ENCODE results near the gene SGO2. TPM values are rescaled to one million over a fixed set of nuclear protein-coding genes. Genes with fewer than 3 reads are reported as not detected.
"Not testable (repeated sequence)": the region's sequence is repeated elsewhere in the genome, so short reads cannot be mapped to it uniquely, and the experiment has no call there.

The SGO2 gene
- total RNA-seq, 1 donor from 2014 or later = 7.9 TPM

- no peak for DNase-seq (ENCODE audit: low read depth)
Observed at GRCh38 chr2:200523604-200524003, 2.4 kb upstream of the SGO2 start.

DNA sequence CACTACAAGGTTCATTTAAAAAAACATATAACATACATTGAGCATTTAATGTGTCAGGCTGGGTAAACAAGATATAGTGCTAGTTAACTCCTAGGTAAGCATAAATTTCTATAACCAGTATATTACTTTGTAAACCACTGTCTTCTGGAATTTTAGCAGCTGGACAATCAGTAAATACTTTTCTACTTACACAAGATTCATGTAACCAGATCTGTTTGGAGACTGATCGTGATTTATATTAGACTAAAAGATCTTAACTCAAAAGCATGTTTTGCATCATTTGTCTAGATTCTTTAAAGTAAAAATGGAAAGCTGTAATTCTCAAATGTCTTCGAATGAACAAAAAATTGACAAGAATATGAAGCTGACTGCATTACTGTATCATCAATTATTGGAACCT is 941 bp upstream of the SGO2 start:
- peak; percentile 25 for DNase-seq (ENCODE audit: low read depth)

GRCh38 chr2:200525551-200525881 is 491 bp upstream of the SGO2 start:
- no peak for DNase-seq (ENCODE audit: low read depth)

DNA sequence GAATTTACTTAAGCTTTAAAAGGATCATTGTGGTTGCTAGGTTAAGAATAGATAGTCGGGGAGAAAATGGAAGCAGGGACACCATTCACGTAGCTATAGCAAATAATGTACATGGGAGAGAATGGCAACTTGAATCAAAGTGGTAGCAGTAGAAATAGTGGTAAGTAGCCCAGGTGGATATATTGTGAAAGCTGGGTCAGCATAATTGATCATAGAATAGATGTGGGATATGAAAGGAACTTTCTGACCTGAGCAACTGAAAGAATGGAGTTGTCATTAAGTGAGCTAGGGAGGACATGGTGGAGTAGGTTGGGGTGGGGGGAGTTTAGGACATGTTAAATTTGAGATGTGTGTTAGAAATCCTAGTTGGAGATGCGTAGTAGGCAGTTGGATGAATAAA is 2.2 kb downstream of the SGO2 start:
- no peak for DNase-seq (ENCODE audit: low read depth)

GRCh38 chr2:200533754-200534153 is 7.7 kb downstream of the SGO2 start:
- DNase-seq (ENCODE audit: low read depth) = no peak

GRCh38 chr2:200534572-200534971 is 8.6 kb downstream of the SGO2 start:
- DNase-seq (ENCODE audit: low read depth) = no peak

DNA sequence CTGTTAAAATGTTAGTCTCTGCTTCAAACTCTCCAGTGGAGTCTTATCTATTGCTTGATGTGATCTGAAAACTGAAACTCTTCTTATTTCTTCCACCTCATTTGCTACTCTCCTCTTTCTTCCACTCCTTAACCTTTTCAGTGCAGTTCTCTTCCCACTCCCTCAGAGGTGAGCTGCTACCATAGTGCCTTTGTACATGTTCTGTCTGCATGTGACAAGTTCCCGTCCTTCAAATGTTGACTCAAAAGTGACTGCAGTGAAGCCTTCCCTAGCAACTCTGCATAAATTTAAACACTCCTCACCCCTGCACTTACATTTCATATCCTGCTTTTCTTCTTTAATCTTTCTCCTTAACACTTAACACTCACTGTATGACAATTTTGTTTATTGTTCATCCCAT is 12.1 kb downstream of the SGO2 start:
- no peak for DNase-seq (ENCODE audit: low read depth)

GRCh38 chr2:200540793-200541192 is 14.8 kb downstream of the SGO2 start:
- DNase-seq (ENCODE audit: low read depth) = no peak

- DNase-seq (ENCODE audit: low read depth) = not testable (repeated sequence)
Observed at GRCh38 chr2:200566596-200566995, 40.6 kb downstream of the SGO2 start.

GRCh38 chr2:200567932-200568331 is 41.9 kb downstream of the SGO2 start:
- DNase-seq (ENCODE audit: low read depth) = no peak

DNA sequence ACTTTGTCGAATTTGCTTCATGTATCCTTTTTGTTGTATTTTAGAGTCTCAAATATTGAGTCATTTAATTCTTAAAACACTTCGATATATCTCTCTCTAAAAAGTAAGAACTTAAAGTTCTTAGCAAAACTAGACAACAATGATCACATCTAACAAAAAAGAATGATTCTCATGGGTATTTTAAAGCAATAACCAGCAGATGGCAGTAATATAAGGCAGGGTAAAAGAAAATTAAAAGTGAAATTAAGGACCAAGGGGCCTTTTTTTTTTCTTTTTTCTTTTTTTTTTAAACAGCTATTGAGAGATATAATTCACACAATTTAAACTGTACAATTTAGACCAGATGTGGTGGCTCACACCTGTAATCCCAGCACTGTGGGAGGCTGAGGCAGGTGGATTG is 50.0 kb downstream of the SGO2 start:
- peak; percentile 36 for DNase-seq (ENCODE audit: low read depth)

DNA sequence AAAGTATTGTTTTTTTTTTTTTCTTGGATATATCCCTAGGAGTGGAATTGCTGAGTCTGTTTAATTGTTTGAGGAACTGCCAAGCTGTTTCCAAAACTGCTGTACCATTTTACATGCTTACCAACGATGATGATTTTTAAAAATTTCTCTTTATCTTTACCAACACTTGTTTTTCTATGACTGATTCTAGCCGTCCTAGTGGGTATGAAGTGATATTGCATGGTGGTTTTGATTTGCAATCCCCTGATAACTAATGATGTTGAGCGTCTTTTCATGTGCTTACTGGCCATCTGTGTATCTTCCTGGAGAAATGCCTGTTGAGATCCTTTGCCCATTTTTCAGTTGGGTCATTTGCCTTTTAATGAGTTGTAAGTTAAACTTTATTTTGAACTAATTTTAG is 51.0 kb downstream of the SGO2 start:
- no peak for DNase-seq (ENCODE audit: low read depth)

DNA sequence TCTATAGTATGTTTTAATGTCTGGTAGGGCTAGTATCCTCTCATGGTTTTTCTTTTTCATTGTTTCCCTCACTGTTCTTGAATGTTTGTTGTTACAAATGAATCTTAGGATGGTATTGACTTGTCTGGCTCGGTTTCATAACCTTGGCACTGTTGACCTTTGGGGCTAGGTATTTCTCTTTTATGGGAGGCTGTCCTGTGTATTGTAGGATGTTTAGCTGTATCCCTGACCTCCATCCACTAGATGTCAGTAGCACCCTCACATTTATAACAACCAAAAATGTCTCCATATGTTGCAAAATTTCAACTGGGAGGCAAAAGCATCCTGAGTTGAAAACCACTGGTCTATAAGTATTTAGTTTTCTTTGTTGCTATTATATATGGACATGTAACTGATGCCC is 52.8 kb downstream of the SGO2 start:
- peak; percentile 10 for DNase-seq (ENCODE audit: low read depth)

DNA sequence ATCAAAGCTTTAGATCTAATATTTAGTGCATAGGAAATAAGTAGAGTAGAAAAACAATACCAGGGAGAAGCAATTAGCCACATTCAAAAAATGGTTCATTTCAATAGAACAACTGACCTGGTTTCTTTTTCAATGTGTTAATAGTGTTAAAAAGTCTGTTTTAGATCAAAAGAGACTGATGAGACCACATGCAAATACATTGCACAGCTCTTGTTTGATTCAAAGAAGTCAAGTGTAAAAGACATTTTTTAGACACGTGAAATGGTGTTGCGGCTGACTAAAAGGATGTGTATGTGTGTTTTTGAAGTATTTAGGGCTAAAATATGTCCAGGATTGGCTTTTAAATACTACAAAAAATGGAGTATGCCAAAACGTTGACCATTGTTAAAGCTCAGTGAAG is 58.6 kb downstream of the SGO2 start:
- DNase-seq (ENCODE audit: low read depth) = no peak

DNA sequence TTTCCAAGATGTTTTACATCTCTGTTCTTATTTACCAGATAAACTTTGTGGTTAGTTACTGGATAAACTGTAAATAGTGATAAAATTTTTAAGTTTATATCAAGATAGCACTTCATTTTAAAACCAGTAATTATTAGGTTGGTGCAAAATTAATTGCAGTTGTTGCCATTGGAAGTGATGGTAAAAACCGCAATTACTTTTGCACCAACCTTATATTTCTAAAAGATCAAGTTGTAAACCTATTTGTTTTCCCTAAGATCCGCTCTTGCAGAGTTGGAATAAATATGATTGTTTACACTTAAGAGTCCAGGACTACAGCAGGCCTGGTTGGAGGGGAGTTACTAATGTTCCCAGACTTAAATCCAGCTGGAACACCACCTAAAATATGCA is 59.3 kb downstream of the SGO2 start:
- no peak for DNase-seq (ENCODE audit: low read depth)

- no peak for DNase-seq (ENCODE audit: low read depth)
Observed at GRCh38 chr2:200585730-200586643, 60.0 kb downstream of the SGO2 start, which contains the start of gene AOX1. Gene AOX1, plus strand, starts transcription at chr2:200586014. Its CDS starts 95 bp downstream, at chr2:200586109.

GRCh38 chr2:200586644-200586975 is 60.6 kb downstream of the SGO2 start:
- DNase-seq (ENCODE audit: low read depth) = no peak

- DNase-seq (ENCODE audit: low read depth) = peak; percentile 3
Observed at GRCh38 chr2:200587007-200587616, 61.1 kb downstream of the SGO2 start.

DNA sequence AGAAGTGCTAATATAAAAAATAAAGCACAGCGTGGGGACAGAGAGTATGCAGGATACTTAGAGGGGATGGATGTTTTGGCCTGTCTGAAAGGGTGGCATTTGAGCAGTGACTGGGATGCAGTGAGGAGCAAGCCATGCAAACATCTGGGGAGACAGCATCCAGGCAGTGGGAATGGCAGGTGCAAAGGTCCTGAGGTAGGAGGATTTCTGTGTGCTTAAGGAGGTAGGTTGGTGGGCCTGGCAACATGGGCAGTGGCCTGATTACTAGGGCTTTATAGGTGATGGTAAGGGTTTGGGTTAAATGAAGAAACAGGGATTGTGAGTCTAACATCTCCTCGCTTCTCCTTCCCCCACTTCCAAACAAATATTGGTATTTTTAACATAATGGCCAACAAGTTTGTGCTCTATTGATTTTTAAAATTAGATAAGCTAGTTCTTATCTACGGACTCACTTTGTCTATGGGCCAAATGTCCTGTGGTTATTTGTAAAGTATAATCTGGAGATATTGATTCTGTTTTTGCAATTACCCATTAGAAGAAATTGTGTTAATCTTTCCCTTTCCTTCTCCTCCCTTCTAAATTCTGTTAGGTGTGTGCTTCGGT is 62.2 kb downstream of the SGO2 start:
- no peak for DNase-seq (ENCODE audit: low read depth)

DNA sequence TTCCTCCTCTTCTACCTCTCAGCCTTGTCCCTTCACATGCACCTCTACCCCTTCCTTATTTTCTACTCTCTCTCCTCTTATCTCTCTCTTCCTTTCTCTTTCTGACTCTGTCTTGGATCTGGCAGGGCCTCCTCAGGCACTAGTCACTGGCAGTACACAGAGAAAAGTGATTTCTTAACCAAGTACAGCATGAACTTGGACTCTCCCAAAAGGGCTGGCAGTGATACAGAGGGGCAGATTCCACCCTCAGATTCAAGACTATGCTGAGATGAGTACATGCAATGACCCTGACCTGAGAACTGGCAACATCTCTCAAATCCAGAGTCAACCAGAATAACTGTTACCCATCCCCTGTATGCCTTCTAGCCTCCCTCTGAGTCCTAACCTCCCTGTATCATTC is 64.1 kb downstream of the SGO2 start:
- DNase-seq (ENCODE audit: low read depth) = no peak

- DNase-seq (ENCODE audit: low read depth) = no peak
Observed at GRCh38 chr2:200591308-200591707, 65.3 kb downstream of the SGO2 start.

GRCh38 chr2:200592406-200593075 is 66.5 kb downstream of the SGO2 start:
- peak; percentile 70 for DNase-seq (ENCODE audit: low read depth)

Data from myocyte (in vitro differentiated cells).